Neural cell (in vitro differentiated cells): ENCODE results near the gene DSCAM.

Experiments
- CTCF ChIP-seq: fragments of 450-650 bp; IDR thresholded peaks from 2 replicates; pipeline ENCODE4 v1.5.1; 2014; ENCODE audit warnings: antibody characterized with exemption, mild to moderate bottlenecking, moderate library complexity; ENCODE audit not compliant: poor library complexity, severe bottlenecking
- POLR2AphosphoS5 ChIP-seq: IDR thresholded peaks from 2 replicates; pipeline ENCODE4 v1.6.1; 2012
- RAD21 ChIP-seq: fragments of 450-650 bp; conservative IDR thresholded peaks from 2 replicates; pipeline ENCODE4 v1.6.1; 2014; ENCODE audit warnings: antibody characterized with exemption, mild to moderate bottlenecking, moderate library complexity
- SMC3 ChIP-seq: fragments of 450-650 bp; conservative IDR thresholded peaks from 2 replicates; pipeline ENCODE4 v1.6.1; 2014; ENCODE audit warnings: antibody characterized with exemption, mild to moderate bottlenecking, moderate library complexity; ENCODE audit not compliant: poor library complexity

GRCh38 chr21:40517646-40518045, 329.3 kb downstream of the DSCAM start:
- no peak for TF ChIP-seq CTCF
- no peak for TF ChIP-seq POLR2AphosphoS5
- no peak for TF ChIP-seq RAD21
- no peak for TF ChIP-seq SMC3
